HCT116 (cell line): Measurements from ENCODE around the gene PWWP2B. TPM values are rescaled to one million over a fixed set of nuclear protein-coding genes. Genes with fewer than 3 reads are reported as not detected.
"Not testable (repeated sequence)": the region's sequence is repeated elsewhere in the genome, so short reads cannot be mapped to it uniquely, and the experiment has no call there.

Experiments used
- ATAC-seq: fragments of 200-7000 bp; cut with Tn5 transposase; 2 replicates; pipeline ENCODE4 v1.9.1; 2020; ENCODE audit warnings: mild to moderate bottlenecking, moderate library complexity
- BruUV-seq: library from RNA; stranded (reverse); fragments of 400-500 nt; replicated peaks from 2 replicates; lab custom pipeline; 2021; lab: Mats Ljungman, UMichigan
- CTCF ChIA-PET: fragments of 300-600 bp; sonication (Branson Sonifier 250); formaldehyde crosslinking; loops from one replicate; lab custom pipeline; 2021; ENCODE audit warnings: antibody characterized with exemption; lab: Charles Lee
- POLR2A ChIA-PET: fragments of 300-600, 350-600 bp; sonication (Branson Sonifier 250); formaldehyde crosslinking; loops from one replicate; lab custom pipeline; 2021; ENCODE audit warnings: antibody characterized with exemption; lab: Charles Lee
- RAD21 ChIA-PET, 2 experiments: fragments of 300-600 bp; sonication (Branson Sonifier 250); formaldehyde crosslinking; loops; one replicate each; lab custom pipeline; 2023; ENCODE audit warnings: low total read pairs in 2 of 2; ENCODE audit not compliant: uncharacterized antibody in 2 of 2, unreplicated experiment in 2 of 2, low non-redundant PET in 1 of 2; lab: Charles Lee
- DNase-seq: peaks from one replicate; pipeline ENCODE4 v3.0.0-alpha.2; 2010; ENCODE audit warnings: low read depth, low spot score
- H2AFZ ChIP-seq: fragments of 200-600 bp; shearing (Covaris generic), sonication (generic); 2 replicates; pipeline ENCODE4 v1.6.1; 2017; ENCODE audit warnings: low read depth, mixed run types, mixed read lengths, antibody characterized with exemption, low read length; ENCODE audit not compliant: poor library complexity, severe bottlenecking
- H3K27ac ChIP-seq: 2 replicates; pipeline ENCODE4 v1.5.1; 2012; ENCODE audit warnings: low read depth, low read length
- H3K27me3 ChIP-seq: fragments of 200-600 bp; sonication (generic); 2 replicates; pipeline ENCODE4 v1.6.1; 2016; ENCODE audit warnings: mixed run types, low read length, mixed read lengths; ENCODE audit not compliant: insufficient read depth
- H3K36me3 ChIP-seq, 2 experiments: fragments of 200-500 bp in 1 of 2; fragments of 200-600 bp in 1 of 2; sonication (Bioruptor generic) in 1 of 2; sonication (generic) in 1 of 2; 2 replicates each; pipeline versions ENCODE4 v1.5.1 to v1.6.1; 2014 to 2016; ENCODE audit warnings: low read length in 2 of 2, inconsistent platforms in 1 of 2, mixed read lengths in 1 of 2, mixed run types in 1 of 2; ENCODE audit not compliant: insufficient read depth in 2 of 2, control insufficient read depth in 1 of 2
- H3K4me1 ChIP-seq, 2 experiments: fragments of 200-600 bp in 1 of 2; sonication (generic) in 1 of 2; 2 replicates each; pipeline versions ENCODE4 v1.5.1 to v1.6.1; 2012 to 2017; ENCODE audit warnings: low read length in 2 of 2, inconsistent platforms in 1 of 2, mild to moderate bottlenecking in 1 of 2, mixed read lengths in 1 of 2, mixed run types in 1 of 2, moderate library complexity in 1 of 2; ENCODE audit not compliant: insufficient read depth in 2 of 2, control insufficient read depth in 1 of 2
- H3K4me2 ChIP-seq: fragments of 200-600 bp; sonication (generic); 2 replicates; pipeline ENCODE4 v1.6.1; 2017; ENCODE audit warnings: mixed run types, low read length, mixed read lengths
- H3K4me3 ChIP-seq, 2 experiments: fragments of 200-600 bp in 1 of 2; sonication (generic) in 1 of 2; replicated peaks in 1 of 2; 2 replicates each; pipeline ENCODE4 v1.5.1; 2011 to 2016; ENCODE audit warnings: low read length in 2 of 2, control low read depth in 1 of 2, low read depth in 1 of 2, mild to moderate bottlenecking in 1 of 2, mixed read lengths in 1 of 2, mixed run types in 1 of 2
- H3K79me2 ChIP-seq: fragments of 200-600 bp; sonication (generic); 2 replicates; pipeline ENCODE4 v1.6.1; 2017; ENCODE audit warnings: mild to moderate bottlenecking, mixed run types, low read length, moderate library complexity, mixed read lengths; ENCODE audit not compliant: insufficient read depth
- H3K9ac ChIP-seq: fragments of 200-600 bp; sonication (generic); 2 replicates; pipeline ENCODE4 v1.6.1; 2016; ENCODE audit warnings: low read length, mixed read lengths
- H3K9me2 ChIP-seq: fragments of 200-600 bp; sonication (generic), shearing (Covaris generic); 2 replicates; pipeline ENCODE4 v1.6.1; 2017; ENCODE audit warnings: mixed run types, mild to moderate bottlenecking, moderate library complexity; ENCODE audit not compliant: insufficient read depth
- H3K9me3 ChIP-seq, 2 experiments: fragments of 200-500 bp in 1 of 2; fragments of 200-600 bp in 1 of 2; sonication (Bioruptor generic) in 1 of 2; sonication (generic) in 1 of 2; 2 replicates each; pipeline ENCODE4 v1.6.1; 2014 to 2017; ENCODE audit warnings: low read length in 2 of 2, mixed read lengths in 2 of 2, inconsistent platforms in 1 of 2, low read depth in 1 of 2, mild to moderate bottlenecking in 1 of 2, mixed run types in 1 of 2, moderate library complexity in 1 of 2; ENCODE audit not compliant: control insufficient read depth in 1 of 2, insufficient read depth in 1 of 2
- H4K20me1 ChIP-seq: fragments of 200-600 bp; sonication (generic), shearing (Covaris generic); 2 replicates; pipeline ENCODE4 v1.6.1; 2017; ENCODE audit warnings: mixed run types, mild to moderate bottlenecking, moderate library complexity; ENCODE audit not compliant: insufficient read depth
- CEBPB ChIP-seq: IDR thresholded peaks from 2 replicates; pipeline ENCODE4 v1.6.1; 2012; ENCODE audit warnings: low read depth
- EZH2 ChIP-seq: fragments of 200-600 bp; sonication (generic); IDR thresholded peaks from 2 replicates; pipeline ENCODE4 v1.6.1; 2017; ENCODE audit warnings: antibody characterized with exemption, mixed run types
- EZH2phosphoT487 ChIP-seq: fragments of 200-600 bp; IDR thresholded peaks from 2 replicates; pipeline ENCODE4 v1.6.1; 2018; ENCODE audit warnings: antibody characterized with exemption, borderline replicate concordance
- POLR2AphosphoS5 ChIP-seq: IDR thresholded peaks from 2 replicates; pipeline ENCODE4 v1.6.1; 2011; ENCODE audit warnings: mild to moderate bottlenecking, low read depth, low read length, moderate library complexity
- RAD21 ChIP-seq: IDR thresholded peaks from 2 replicates; pipeline ENCODE4 v1.6.1; 2012; ENCODE audit warnings: low read depth, mild to moderate bottlenecking
- SRF ChIP-seq: IDR thresholded peaks from 2 replicates; pipeline ENCODE4 v1.6.1; 2012; ENCODE audit warnings: low read depth
- intact Hi-C: fragments of 100-400 bp; cut with micrococcal nuclease; formaldehyde crosslinking; loops from 2 replicates; pipeline ENCODE4 v1.10.0; 2022
- total RNA-seq: library from RNA; stranded (reverse); gene quantifications from one replicate; pipeline ENCODE4 v1.2.1, GENCODE V29; 2021; ENCODE audit not compliant: unreplicated experiment

PWWP2B gene
- total RNA-seq, 1 experiment from 2014 or later: 13.9 TPM

- Histone ChIP-seq H3K4me3 (peak overlapping the region; percentile 29 to 46), H4K20me1 (no peaks in the 10 kb centered on the region), H3K4me1 (peaks cover 0 to 4% of the 10 kb centered on the region in 2 experiments; a peak in 1 of 4 replicates), H2AFZ (no peak overlapping the region), H3K27me3 (no peaks in the 10 kb centered on the region), H3K36me3 (no peaks in the 10 kb centered on the region), H3K27ac (peak overlapping the region; percentile 38; the same call in 1 of the 2 replicates), H3K79me2 (no peaks in the 10 kb centered on the region)
- ChIA-PET CTCF (interaction anchor here (1.0 kb wide), 1 partner anchor 11 kb away, joined by 3 read pairs; no protein-coding TSS in a partner anchor), POLR2A (no interaction called here), RAD21 (no interaction called here)
- ATAC-seq (no peak), DNase-seq (no peak)
- TF ChIP-seq CEBPB (no peak), EZH2phosphoT487 (no peak), EZH2 (no peak), RAD21 (no peak)
- TF ChIP-seq, all 23 proteins: peak for 0
- H3K9me2 ChIP-seq: no peaks in the 10 kb centered on the region
- H3K9ac ChIP-seq: peak overlapping the region; percentile 55
- intact Hi-C loops: no loop called here
- no peaks in the 10 kb centered on the region for H3K9me3 ChIP-seq
- H3K4me2 ChIP-seq: peak overlapping the region; percentile 74
- TSS peak; percentile 66 for BruUV-seq
Observed at GRCh38 chr10:132433671-132434340, 36.8 kb downstream of the PWWP2B start.

- Histone ChIP-seq H3K9me2 (no peaks in the 10 kb centered on the region), H3K79me2 (no peaks in the 10 kb centered on the region), H3K36me3 (no peaks in the 10 kb centered on the region), H3K9ac (peak overlapping the region; percentile 55), H3K27ac (peak overlapping the region; percentile 38; the same call in 1 of the 2 replicates), H3K4me1 (peaks cover 0 to 4% of the 10 kb centered on the region in 2 experiments; a peak in 1 of 4 replicates), H3K4me3 (peak overlapping the region; percentile 29 to 46), H3K9me3 (no peaks in the 10 kb centered on the region), H4K20me1 (no peaks in the 10 kb centered on the region), H3K4me2 (peak overlapping the region; percentile 74), H2AFZ (no peak overlapping the region), H3K27me3 (no peaks in the 10 kb centered on the region)
- DNase-seq: no peak
- ChIA-PET CTCF (interaction anchor here (1.0 kb wide), 1 partner anchor 11 kb away, joined by 3 read pairs; no protein-coding TSS in a partner anchor), POLR2A (no interaction called here), RAD21 (no interaction called here)
- no TSS peak for BruUV-seq
- intact Hi-C loops: no loop called here
- peak; percentile 92 for ATAC-seq
- TF ChIP-seq POLR2AphosphoS5 (peak; percentile 62), SRF (no peak)
Observed at GRCh38 chr10:132434405-132435005, 37.5 kb downstream of the PWWP2B start.

DNA sequence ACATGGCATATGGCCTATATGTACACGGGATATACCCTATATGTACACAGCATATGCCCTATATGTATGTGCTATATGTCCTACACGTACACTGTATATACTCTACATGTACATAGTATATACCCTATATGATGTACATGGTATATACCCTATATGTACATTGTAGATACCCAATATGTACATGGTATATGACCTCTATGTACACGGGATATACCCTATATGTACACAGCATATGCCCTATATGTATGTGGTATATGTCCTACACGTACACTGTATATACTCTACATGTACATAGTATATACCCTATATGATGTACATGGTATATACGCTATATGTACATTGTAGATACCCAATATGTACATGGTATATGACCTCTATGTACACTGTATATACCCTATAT is 38.3 kb downstream of the PWWP2B start:
- intact Hi-C loops, DNase-seq, H3K9ac ChIP-seq, H3K27me3 ChIP-seq, CTCF ChIA-PET, H3K27ac ChIP-seq, H3K79me2 ChIP-seq, H4K20me1 ChIP-seq, H3K4me3 ChIP-seq, ATAC-seq, RAD21 ChIA-PET, POLR2A ChIA-PET, BruUV-seq, H3K9me3 ChIP-seq, H3K9me2 ChIP-seq, H3K36me3 ChIP-seq, H3K4me1 ChIP-seq, H2AFZ ChIP-seq, H3K4me2 ChIP-seq: not testable (repeated sequence)

DNA sequence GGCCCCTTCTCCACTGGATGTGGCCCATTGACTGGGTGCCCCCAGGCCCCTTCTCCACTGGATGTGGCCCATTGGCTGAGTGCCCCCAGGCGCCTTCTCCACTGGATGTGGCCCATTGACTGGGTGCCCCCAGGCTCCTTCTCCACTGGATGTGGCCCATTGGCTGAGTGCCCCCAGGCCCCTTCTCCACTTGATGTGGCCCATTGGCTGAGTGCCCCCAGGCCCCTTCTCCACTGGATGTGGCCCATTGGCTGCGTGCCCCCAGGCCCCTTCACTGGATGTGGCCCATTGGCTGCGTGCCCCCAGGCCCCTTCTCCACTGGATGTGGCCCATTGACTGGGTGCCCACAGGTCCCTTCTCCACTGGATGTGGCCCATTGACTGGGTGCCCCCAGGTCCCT is 39.1 kb downstream of the PWWP2B start:
- H3K4me1 ChIP-seq, H3K36me3 ChIP-seq, intact Hi-C loops, H4K20me1 ChIP-seq, H2AFZ ChIP-seq, H3K27ac ChIP-seq, CTCF ChIA-PET, POLR2A ChIA-PET, H3K9me2 ChIP-seq, H3K9me3 ChIP-seq, H3K9ac ChIP-seq, BruUV-seq, H3K4me3 ChIP-seq, H3K27me3 ChIP-seq, RAD21 ChIA-PET, H3K4me2 ChIP-seq, ATAC-seq, DNase-seq, H3K79me2 ChIP-seq: not testable (repeated sequence)
